Germinal center (tissue), 1 donor: ENCODE results near the gene GIPC3.
"Not testable (repeated sequence)": the region's sequence is repeated elsewhere in the genome, so short reads cannot be mapped to it uniquely, and the experiment has no call there.

Experiments
- DNase-seq: peaks from one replicate; pipeline ENCODE4 v3.0.0; 2012; ENCODE audit warnings: mixed read lengths, low spot score

Gene GIPC3

GRCh38 chr19:3576696-3577443, 8.4 kb upstream of the GIPC3 start:
- no peak for DNase-seq

- DNase-seq, result no peak
Measured at GRCh38 chr19:3577723-3578344, 7.4 kb upstream of the GIPC3 start.

- DNase-seq, result no peak
Measured at GRCh38 chr19:3578390-3578789, 6.9 kb upstream of the GIPC3 start.

GRCh38 chr19:3580156-3580934, 4.9 kb upstream of the GIPC3 start:
- no peak for DNase-seq

GRCh38 chr19:3581792-3582191, 3.5 kb upstream of the GIPC3 start:
- DNase-seq, result not testable (repeated sequence)

GRCh38 chr19:3584036-3584802, 1.1 kb upstream of the GIPC3 start:
- DNase-seq, result not testable (repeated sequence)

GRCh38 chr19:3586127-3586626, 899 bp downstream of the GIPC3 start:
- DNase-seq, result peak; percentile 49

GRCh38 chr19:3586707-3587346, 1.5 kb downstream of the GIPC3 start:
- no peak for DNase-seq

- DNase-seq, result no peak
Measured at GRCh38 chr19:3589439-3589838, 4.2 kb downstream of the GIPC3 start.

GRCh38 chr19:3589949-3590348, 4.7 kb downstream of the GIPC3 start:
- no peak for DNase-seq

GRCh38 chr19:3590991-3591659, 5.8 kb downstream of the GIPC3 start:
- no peak for DNase-seq

GRCh38 chr19:3591876-3592613, 6.8 kb downstream of the GIPC3 start:
- no peak for DNase-seq

- no peak for DNase-seq
Measured at GRCh38 chr19:3593156-3593555, 7.9 kb downstream of the GIPC3 start.

GRCh38 chr19:3595521-3596061, 10.3 kb downstream of the GIPC3 start:
- DNase-seq, result no peak

- DNase-seq, result no peak
Measured at GRCh38 chr19:3599776-3600187, 14.5 kb downstream of the GIPC3 start.

GRCh38 chr19:3601021-3601420, 15.7 kb downstream of the GIPC3 start:
- DNase-seq, result no peak

- DNase-seq, result no peak
Measured at GRCh38 chr19:3603121-3603811, 18.0 kb downstream of the GIPC3 start.

- no peak for DNase-seq
Measured at GRCh38 chr19:3604227-3604986, 19.1 kb downstream of the GIPC3 start.

- DNase-seq, result no peak
Measured at GRCh38 chr19:3604987-3605343, 19.7 kb downstream of the GIPC3 start.
